HG03565 (cell line): ENCODE results near the gene ANXA10.
"Not testable (repeated sequence)": the region's sequence is repeated elsewhere in the genome, so short reads cannot be mapped to it uniquely, and the experiment has no call there.

Source experiments
- ATAC-seq: cut with Tn5 transposase; IDR thresholded peaks from one replicate; pipeline ENCODE4 v1.9.1; 2021; ENCODE audit warnings: mild to moderate bottlenecking, moderate library complexity; ENCODE audit not compliant: unreplicated experiment

Gene ANXA10

GRCh38 chr4:168092176-168092712 is at the start of gene ANXA10:
TSS of gene ANXA10 (plus strand) at chr4:168092537. CDS start at chr4:168092701, 164 bp downstream.
- no peak for ATAC-seq

- ATAC-seq: no peak
Measured at GRCh38 chr4:168045354-168045753, 47.0 kb upstream of the ANXA10 start.

- no peak for ATAC-seq
Measured at GRCh38 chr4:168050002-168050401, 42.3 kb upstream of the ANXA10 start.

GRCh38 chr4:168051526-168051925 is 40.8 kb upstream of the ANXA10 start:
- no peak for ATAC-seq

- ATAC-seq: peak; percentile 95
Measured at GRCh38 chr4:168057412-168057811, 34.9 kb upstream of the ANXA10 start.

GRCh38 chr4:168059251-168059650 is 33.1 kb upstream of the ANXA10 start:
- no peak for ATAC-seq

- no peak for ATAC-seq
Measured at GRCh38 chr4:168063031-168063430, 29.3 kb upstream of the ANXA10 start.

GRCh38 chr4:168070903-168071302 is 21.4 kb upstream of the ANXA10 start:
- no peak for ATAC-seq

- ATAC-seq: no peak
Measured at GRCh38 chr4:168071304-168071703, 21.0 kb upstream of the ANXA10 start.

GRCh38 chr4:168074861-168075260 is 17.5 kb upstream of the ANXA10 start:
- ATAC-seq: no peak

- ATAC-seq: peak; percentile 91
Measured at GRCh38 chr4:168076989-168077725, 15.2 kb upstream of the ANXA10 start.

GRCh38 chr4:168077726-168078239 is 14.6 kb upstream of the ANXA10 start:
- no peak for ATAC-seq

- ATAC-seq: no peak
Measured at GRCh38 chr4:168082379-168082778, 10.0 kb upstream of the ANXA10 start.

GRCh38 chr4:168095776-168096406 is 3.6 kb downstream of the ANXA10 start:
- ATAC-seq: no peak

- ATAC-seq: no peak
Measured at GRCh38 chr4:168096407-168096784, 4.1 kb downstream of the ANXA10 start.

GRCh38 chr4:168097161-168097560 is 4.8 kb downstream of the ANXA10 start:
- no peak for ATAC-seq

- no peak for ATAC-seq
Measured at GRCh38 chr4:168098248-168098717, 5.9 kb downstream of the ANXA10 start.

- ATAC-seq: no peak
Measured at GRCh38 chr4:168099195-168099594, 6.9 kb downstream of the ANXA10 start.

GRCh38 chr4:168101026-168101425 is 8.7 kb downstream of the ANXA10 start:
- ATAC-seq: no peak

- no peak for ATAC-seq
Measured at GRCh38 chr4:168102403-168102802, 10.1 kb downstream of the ANXA10 start.

GRCh38 chr4:168109527-168109926 is 17.2 kb downstream of the ANXA10 start:
- ATAC-seq: no peak

GRCh38 chr4:168113059-168113458 is 20.7 kb downstream of the ANXA10 start:
- ATAC-seq: not testable (repeated sequence)
